PFSK-1 (cell line): ENCODE data around the gene IL20.

Source experiments
- FOXP2 ChIP-seq: optimal IDR thresholded peaks from 2 replicates; pipeline ENCODE3; 2011; ENCODE audit warnings: borderline replicate concordance, control low read depth, inconsistent platforms; ENCODE audit not compliant: insufficient read depth; ENCODE audit errors: extremely low read length, extremely low read depth
- POLR2AphosphoS5 ChIP-seq: IDR thresholded peaks from 2 replicates; pipeline ENCODE4 v1.6.1; 2012; ENCODE audit warnings: low read depth, mild to moderate bottlenecking, control low read depth, low read length, moderate library complexity
- SIN3A ChIP-seq: IDR thresholded peaks from 2 replicates; pipeline ENCODE4 v1.6.1; 2012; ENCODE audit warnings: mild to moderate bottlenecking, low read length, moderate library complexity, borderline replicate concordance; ENCODE audit not compliant: insufficient read depth
- TAF1 ChIP-seq: IDR thresholded peaks from 2 replicates; pipeline ENCODE4 v1.6.1; 2012; ENCODE audit warnings: low read length, control low read depth, borderline replicate concordance; ENCODE audit not compliant: insufficient read depth
- TF ChIP-seq, protein P1 (sequence below), 2 experiments: IDR thresholded peaks; 2 replicates each; pipeline versions ENCODE4 v1.6.1 to v1.8.0; 2011 to 2012; ENCODE audit warnings: low read depth in 2 of 2, low read length in 2 of 2, control low read depth in 1 of 2, inconsistent platforms in 1 of 2, mild to moderate bottlenecking in 1 of 2, moderate library complexity in 1 of 2; ENCODE audit not compliant: insufficient read depth in 1 of 2

The IL20 gene

DNA sequence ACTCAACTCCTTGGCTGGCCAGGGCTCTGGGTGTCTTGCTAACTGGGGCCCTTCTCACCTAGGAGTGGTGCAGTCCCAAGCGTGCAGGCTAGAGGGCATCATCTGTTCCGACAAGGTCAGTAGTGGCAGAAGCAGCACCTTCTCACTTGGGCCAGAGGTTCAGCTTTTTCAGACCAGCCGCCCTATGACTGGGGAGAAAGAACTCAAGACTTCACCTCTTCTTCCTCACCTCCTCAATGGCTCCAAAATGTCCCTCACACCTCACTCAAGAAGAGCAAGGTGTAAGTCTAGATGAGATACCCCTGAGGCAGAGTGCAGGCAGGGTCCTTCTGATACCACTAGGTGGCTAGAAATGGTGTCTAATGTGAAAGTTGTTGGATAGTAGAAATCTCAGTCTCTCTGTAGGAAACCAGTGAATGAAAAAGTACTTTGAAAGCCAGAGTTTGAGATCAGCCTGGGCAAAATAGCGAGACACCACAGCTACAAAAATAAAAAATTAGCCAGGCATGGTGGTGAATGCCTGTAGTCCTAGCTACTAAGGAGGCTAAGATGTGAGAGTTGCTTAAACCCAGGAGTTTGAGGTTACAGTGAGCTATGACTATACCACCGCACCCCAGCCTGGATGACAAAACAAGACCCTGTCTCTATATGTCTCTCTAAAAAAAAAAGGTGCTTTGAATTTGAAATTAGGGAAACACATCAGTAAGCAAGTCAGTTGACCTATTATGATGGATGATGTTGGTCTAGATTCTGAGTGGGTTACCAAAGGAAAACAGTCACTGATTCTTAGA is 8.6 kb upstream of the IL20 start:
- TF ChIP-seq SIN3A (no peak), FOXP2 (no peak), TAF1 (no peak)
- TF ChIP-seq, protein P1, sequence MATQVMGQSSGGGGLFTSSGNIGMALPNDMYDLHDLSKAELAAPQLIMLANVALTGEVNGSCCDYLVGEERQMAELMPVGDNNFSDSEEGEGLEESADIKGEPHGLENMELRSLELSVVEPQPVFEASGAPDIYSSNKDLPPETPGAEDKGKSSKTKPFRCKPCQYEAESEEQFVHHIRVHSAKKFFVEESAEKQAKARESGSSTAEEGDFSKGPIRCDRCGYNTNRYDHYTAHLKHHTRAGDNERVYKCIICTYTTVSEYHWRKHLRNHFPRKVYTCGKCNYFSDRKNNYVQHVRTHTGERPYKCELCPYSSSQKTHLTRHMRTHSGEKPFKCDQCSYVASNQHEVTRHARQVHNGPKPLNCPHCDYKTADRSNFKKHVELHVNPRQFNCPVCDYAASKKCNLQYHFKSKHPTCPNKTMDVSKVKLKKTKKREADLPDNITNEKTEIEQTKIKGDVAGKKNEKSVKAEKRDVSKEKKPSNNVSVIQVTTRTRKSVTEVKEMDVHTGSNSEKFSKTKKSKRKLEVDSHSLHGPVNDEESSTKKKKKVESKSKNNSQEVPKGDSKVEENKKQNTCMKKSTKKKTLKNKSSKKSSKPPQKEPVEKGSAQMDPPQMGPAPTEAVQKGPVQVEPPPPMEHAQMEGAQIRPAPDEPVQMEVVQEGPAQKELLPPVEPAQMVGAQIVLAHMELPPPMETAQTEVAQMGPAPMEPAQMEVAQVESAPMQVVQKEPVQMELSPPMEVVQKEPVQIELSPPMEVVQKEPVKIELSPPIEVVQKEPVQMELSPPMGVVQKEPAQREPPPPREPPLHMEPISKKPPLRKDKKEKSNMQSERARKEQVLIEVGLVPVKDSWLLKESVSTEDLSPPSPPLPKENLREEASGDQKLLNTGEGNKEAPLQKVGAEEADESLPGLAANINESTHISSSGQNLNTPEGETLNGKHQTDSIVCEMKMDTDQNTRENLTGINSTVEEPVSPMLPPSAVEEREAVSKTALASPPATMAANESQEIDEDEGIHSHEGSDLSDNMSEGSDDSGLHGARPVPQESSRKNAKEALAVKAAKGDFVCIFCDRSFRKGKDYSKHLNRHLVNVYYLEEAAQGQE (IDR thresholded peaks at IDR 0.05; ENCODE audit: insufficient read depth in 1 of 2, low read depth in 2 of 2, low read length in 2 of 2) = no peak

DNA sequence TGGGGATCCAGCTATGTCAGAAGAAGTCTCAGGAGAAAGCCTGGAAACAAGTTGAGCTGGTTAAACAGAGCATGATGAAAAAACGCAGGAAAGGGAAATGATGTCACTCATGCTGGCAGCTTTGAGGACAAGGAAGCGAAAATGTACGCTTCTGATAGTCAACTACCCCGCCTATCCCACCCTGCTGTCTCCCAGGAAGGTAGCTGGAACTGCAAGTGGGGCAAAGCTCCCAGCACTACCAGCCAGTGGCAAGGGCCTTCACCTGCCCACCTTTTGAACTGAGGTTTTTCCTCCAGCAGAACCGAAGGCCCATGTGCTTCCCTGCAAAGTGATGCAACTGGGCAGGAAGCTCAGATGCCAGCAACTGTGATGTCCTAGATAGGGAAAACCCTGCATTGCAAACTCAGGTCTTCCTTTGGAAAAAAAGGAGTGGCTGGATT is 6.3 kb upstream of the IL20 start:
- TF ChIP-seq FOXP2 (no peak), TAF1 (no peak), POLR2AphosphoS5 (no peak)
- TF ChIP-seq, protein P1 (IDR thresholded peaks at IDR 0.05; ENCODE audit: insufficient read depth in 1 of 2, low read depth in 2 of 2, low read length in 2 of 2) = no peak

DNA sequence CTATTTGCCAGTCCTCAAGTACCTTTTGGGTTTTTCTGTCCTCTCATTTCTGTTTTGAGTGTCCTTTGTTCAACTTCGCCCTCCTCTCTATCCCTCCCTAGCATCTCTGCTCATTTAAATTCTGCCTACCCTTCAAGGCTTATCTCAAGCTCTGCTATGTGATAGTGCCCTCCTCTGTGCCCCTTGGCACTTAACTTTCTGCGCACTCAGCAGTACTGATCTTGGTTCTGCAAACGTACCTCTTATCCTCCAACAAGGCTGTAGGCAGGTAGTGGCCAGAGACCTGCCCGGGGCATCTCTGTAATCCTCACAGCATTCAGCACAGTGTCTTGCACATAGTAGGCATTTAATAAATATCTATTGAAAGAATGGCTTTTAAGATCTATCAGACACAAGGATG is 5.3 kb upstream of the IL20 start:
- TF ChIP-seq SIN3A (no peak), POLR2AphosphoS5 (no peak), FOXP2 (no peak), TAF1 (no peak)
- TF ChIP-seq, protein P1 (IDR thresholded peaks at IDR 0.05; ENCODE audit: insufficient read depth in 1 of 2, low read depth in 2 of 2, low read length in 2 of 2) = no peak

DNA sequence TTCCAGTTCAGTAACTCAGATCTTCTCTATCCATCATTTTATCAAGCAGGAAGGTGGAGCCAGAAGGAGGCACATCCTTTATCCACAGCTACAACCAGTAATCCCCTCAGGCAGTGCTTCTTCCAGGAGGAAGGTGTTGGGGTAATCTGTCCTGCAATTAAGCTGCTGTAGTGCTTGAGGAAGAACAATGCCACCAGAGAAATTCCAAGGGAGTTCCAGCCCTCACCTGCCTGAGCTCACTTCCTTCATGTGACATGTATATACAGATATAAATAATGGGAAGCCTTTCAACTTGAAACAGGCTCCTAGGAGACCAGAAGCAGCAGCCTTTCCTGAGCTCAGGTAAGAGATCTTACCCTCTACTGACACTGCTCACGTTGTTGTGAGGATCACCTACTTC is 2.2 kb upstream of the IL20 start:
- TF ChIP-seq SIN3A (no peak), FOXP2 (no peak)
- TF ChIP-seq, protein P1 (IDR thresholded peaks at IDR 0.05; ENCODE audit: insufficient read depth in 1 of 2, low read depth in 2 of 2, low read length in 2 of 2) = no peak

DNA sequence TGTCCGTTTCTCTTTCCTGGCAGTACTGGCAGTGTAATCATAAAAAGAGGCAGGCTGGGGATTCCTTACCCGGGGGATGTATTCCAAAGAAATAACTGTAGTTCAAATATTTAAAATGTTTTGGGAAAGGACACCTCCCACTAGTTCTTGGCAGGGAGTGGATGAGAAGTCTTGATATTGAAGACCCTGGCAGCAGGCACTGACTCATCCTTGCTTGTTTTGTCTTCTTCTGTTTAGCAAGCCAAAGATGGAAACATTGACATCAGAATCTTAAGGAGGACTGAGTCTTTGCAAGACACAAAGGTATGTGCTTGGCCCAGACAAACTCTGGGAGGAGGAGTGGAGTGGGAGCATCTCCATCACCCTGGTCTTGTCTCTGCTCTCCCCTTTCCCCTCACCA is 639 bp downstream of the IL20 start:
- TF ChIP-seq SIN3A = no peak
- TF ChIP-seq FOXP2 = no peak
- no peak for TF ChIP-seq TAF1
- TF ChIP-seq POLR2AphosphoS5 = no peak
- TF ChIP-seq, protein P1 (IDR thresholded peaks at IDR 0.05; ENCODE audit: insufficient read depth in 1 of 2, low read depth in 2 of 2, low read length in 2 of 2) = no peak
